H1 (cell line): ENCODE data around the gene FBXO28. TPM values are rescaled to one million over a fixed set of nuclear protein-coding genes. Genes with fewer than 3 reads are reported as not detected.

Experiments
- CEBPB ChIP-seq: IDR thresholded peaks from 2 replicates; pipeline ENCODE4 v1.6.1; 2012; ENCODE audit warnings: low read depth, low read length
- RBBP5 ChIP-seq: IDR thresholded peaks from 2 replicates; pipeline ENCODE4 v1.7.1; 2012; ENCODE audit warnings: low read depth, mild to moderate bottlenecking, inconsistent platforms, low read length, moderate library complexity, borderline replicate concordance
- TAF1 ChIP-seq: IDR thresholded peaks from 2 replicates; pipeline ENCODE4 v1.6.1; 2011; ENCODE audit warnings: mild to moderate bottlenecking, low read depth, low read length
- polyA plus RNA-seq, 7 experiments: library from polyadenylated mRNA; depleted of rRNA in 3 of 7; stranded (reverse) in 5 of 7; unstranded in 2 of 7; fragments of >200 nt in 5 of 7; fragments of 200-250 nt in 2 of 7; gene quantifications; 1 replicate in 5 of 7; 2 replicates in 1 of 7; 4 replicates in 1 of 7; pipeline versions ENCODE4 v1.2.1 to v1.2.3, GENCODE V29; 2011 to 2013; ENCODE audit warnings: missing spikeins in 2 of 7, mixed read lengths in 2 of 7
- total RNA-seq: library from RNA; stranded (reverse); fragmentation: NEBNext Ultra II Directional; extraction: Animal tissue kit (Norgen Biotek cat#: 25700); gene quantifications from 2 replicates; pipeline ENCODE4 v1.2.1, GENCODE V29; 2021

The FBXO28 gene
- total and polyA plus RNA-seq, 2 of the 8 experiments (the other 6 are each of a cell fraction or from before 2014, with no cell fraction given) = 10.3 to 42.5 TPM

DNA sequence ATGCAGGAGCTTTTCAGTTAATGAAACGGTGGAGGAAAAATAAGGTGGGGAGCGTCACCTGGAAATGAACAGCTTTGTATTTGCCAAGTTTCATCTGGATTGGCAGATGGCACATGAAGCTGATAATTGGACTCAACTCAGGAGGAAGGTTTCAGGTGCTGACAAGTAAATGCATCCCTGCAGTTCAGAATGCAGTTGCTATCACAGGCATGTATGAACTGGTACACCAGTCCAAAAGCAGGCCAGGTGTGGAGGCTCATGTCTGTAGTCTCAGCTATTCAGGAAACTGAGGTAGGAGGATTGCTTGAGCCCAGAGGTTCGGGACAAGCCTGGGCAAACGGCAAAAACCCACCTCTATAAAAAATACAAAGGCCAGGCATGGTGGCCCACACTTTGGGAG lies 84.7 kb downstream of the FBXO28 start (continued):
- TF ChIP-seq RBBP5 (no peak), CEBPB (no peak), TAF1 (no peak)
